ENCODE data around the gene SASS6. TPM values are rescaled to one million over a fixed set of nuclear protein-coding genes. Genes with fewer than 3 reads are reported as not detected.

Gene SASS6, protein sequence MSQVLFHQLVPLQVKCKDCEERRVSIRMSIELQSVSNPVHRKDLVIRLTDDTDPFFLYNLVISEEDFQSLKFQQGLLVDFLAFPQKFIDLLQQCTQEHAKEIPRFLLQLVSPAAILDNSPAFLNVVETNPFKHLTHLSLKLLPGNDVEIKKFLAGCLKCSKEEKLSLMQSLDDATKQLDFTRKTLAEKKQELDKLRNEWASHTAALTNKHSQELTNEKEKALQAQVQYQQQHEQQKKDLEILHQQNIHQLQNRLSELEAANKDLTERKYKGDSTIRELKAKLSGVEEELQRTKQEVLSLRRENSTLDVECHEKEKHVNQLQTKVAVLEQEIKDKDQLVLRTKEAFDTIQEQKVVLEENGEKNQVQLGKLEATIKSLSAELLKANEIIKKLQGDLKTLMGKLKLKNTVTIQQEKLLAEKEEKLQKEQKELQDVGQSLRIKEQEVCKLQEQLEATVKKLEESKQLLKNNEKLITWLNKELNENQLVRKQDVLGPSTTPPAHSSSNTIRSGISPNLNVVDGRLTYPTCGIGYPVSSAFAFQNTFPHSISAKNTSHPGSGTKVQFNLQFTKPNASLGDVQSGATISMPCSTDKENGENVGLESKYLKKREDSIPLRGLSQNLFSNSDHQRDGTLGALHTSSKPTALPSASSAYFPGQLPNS
- 0.48 and 0.58 TPM in 2 replicates for polyA plus RNA-seq (2012; rRNA removed)
- polyA plus RNA-seq (2012; cell fraction: cytosol; rRNA removed) = 0.76 and 0.86 TPM in 2 replicates
- 0.61 and 1.5 TPM in 2 replicates for polyA plus RNA-seq (2012; cell fraction: nucleus; rRNA removed)

DNA sequence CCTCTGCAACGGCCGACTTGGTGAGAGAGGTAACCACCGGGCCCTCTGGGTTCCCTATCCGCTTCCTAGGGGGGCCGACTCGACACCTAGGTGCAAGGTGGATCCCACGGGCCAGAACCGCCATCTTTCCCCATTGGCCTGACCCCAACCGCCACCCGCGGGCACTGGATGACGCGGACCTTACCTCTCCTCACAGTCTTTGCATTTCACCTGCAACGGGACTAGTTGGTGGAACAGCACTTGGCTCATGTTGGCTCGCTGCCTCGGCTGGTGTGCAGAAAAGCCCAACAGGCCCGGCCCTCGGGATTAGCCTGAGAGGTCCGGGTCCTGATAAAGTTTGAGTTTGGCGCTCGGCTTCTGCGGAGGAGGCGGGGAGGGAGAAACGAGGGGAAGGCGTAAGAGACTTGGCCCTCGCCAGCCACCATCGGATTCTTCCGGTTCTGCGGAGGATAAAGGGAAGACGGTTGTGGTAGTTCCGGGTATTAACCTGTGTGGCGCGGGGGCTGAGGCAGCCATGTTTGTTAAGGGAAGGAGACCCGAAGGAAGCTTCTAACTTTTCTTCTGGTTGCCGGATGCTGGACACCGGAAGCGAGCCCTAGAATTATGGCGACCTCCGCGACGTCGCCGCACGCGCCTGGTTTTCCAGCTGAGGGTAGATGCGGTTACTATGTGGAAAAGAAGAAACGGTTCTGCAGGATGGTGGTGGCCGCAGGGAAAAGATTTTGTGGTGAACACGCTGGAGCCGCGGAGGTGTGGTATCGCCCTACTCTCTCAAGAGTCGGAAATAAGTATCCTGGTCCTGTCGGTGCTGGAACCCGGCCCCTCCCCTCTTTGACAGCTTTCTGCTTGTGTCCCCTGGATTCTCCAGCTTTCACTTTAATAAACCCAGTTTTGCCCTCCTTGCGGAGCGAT, at the start of gene SASS6, which contains the start of gene TRMT13:
Gene SASS6, minus strand, starts transcription at position 365 of the 912 bp plus-strand sequence. Its CDS starts 116 bp downstream, at position 249.
Gene TRMT13, plus strand, starts transcription at position 598 of the 912 bp plus-strand sequence. Its CDS starts 6 bp downstream, at position 604.
- Histone ChIP-seq H3K27ac (ENCODE audit: low read depth in 2 of 2, low read length in 1 of 2) (peak within 1 kb of the TSS; percentile 66 to 85), H3K36me3 (replicated peaks in 1 of 2; ENCODE audit: control insufficient read depth in 1 of 2, insufficient read depth in 2 of 2, low read length in 1 of 2) (peaks cover 20 to 27% of the 10 kb centered on the region in 2 experiments), H3K9me2 (no peaks in the 10 kb centered on the region), H3K4me2 (peak within 1 kb of the TSS; percentile 89), H4K20me1 (ENCODE audit: insufficient read depth) (no peaks in the 10 kb centered on the region), H3K79me2 (ENCODE audit: insufficient read depth) (peaks cover 71% of the 10 kb centered on the region), H2AFZ (ENCODE audit: low read depth) (peak within 1 kb of the TSS; percentile 99), H3F3A (replicated peaks; ENCODE audit: insufficient read depth) (peaks cover 8% of the 10 kb centered on the region), H3K27me3 (ENCODE audit: insufficient read depth) (no peaks in the 10 kb centered on the region), H3K4me3 (ENCODE audit: low read depth in 2 of 2, low read length in 1 of 2) (peak within 1 kb of the TSS; percentile 95 to 96), H3K4me1 (ENCODE audit: control insufficient read depth in 1 of 2, insufficient read depth in 2 of 2, low read depth in 1 of 2, low read length in 1 of 2) (peaks cover 5 to 17% of the 10 kb centered on the region in 2 experiments; a peak in 3 of 4 replicates), H3K9me3 (no peaks in the 10 kb centered on the region), H3K9ac (peak within 1 kb of the TSS; percentile 78)
- ChIA-PET CTCF (interaction anchor here (1.1 kb wide), 1 partner anchor 327 kb away, joined by 5 read pairs; no protein-coding TSS in a partner anchor), POLR2A (interaction anchor here (0.8 to 1.4 kb wide), 4 partner anchors 95 to 163 kb away, joined by 3 to 6 read pairs (median 5); partner anchors contain the start of genes DBT, RTCA and SLC35A3)
- WGBS (ENCODE audit: low lambda C conversion rate) = under 1% methylated on average over 48 of the region's 57 CpGs
- peak; percentile 87 for DNase-seq
- TF ChIP-seq, protein P1, sequence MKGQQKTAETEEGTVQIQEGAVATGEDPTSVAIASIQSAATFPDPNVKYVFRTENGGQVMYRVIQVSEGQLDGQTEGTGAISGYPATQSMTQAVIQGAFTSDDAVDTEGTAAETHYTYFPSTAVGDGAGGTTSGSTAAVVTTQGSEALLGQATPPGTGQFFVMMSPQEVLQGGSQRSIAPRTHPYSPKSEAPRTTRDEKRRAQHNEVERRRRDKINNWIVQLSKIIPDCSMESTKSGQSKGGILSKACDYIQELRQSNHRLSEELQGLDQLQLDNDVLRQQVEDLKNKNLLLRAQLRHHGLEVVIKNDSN (IDR thresholded peaks at IDR 0.05; ENCODE audit: borderline replicate concordance, low read depth) = peak; percentile 25; the same call in 1 of the 2 replicates
- TF ChIP-seq ELF1 (IDR thresholded peaks at IDR 0.05) (peak; percentile 99), RCOR1 (IDR thresholded peaks at IDR 0.05; ENCODE audit: low read length) (peak; percentile 51), YY1 (IDR thresholded peaks at IDR 0.05; ENCODE audit: low read depth) (peak; percentile 99), RFX5 (IDR thresholded peaks at IDR 0.05; ENCODE audit: low read length) (no peak), EZH2phosphoT487 (IDR thresholded peaks at IDR 0.05; ENCODE audit: borderline replicate concordance, low read depth) (no peak), MXI1 (IDR thresholded peaks at IDR 0.05; ENCODE audit: low read depth, low read length) (peak; percentile 99), GABPA (IDR thresholded peaks at IDR 0.05; ENCODE audit: low read depth) (peak; percentile 95), NFIC (IDR thresholded peaks at IDR 0.05; ENCODE audit: borderline replicate concordance) (peak; percentile 19; the same call in 1 of the 2 replicates), EP300 (IDR thresholded peaks at IDR 0.05; ENCODE audit: borderline replicate concordance in 1 of 2, low read depth in 1 of 2, low read length in 1 of 2) (peak in 1 of 2 experiments; percentile 39; a peak in 1 of 4 replicates), POLR2AphosphoS5 (IDR thresholded peaks at IDR 0.05; ENCODE audit: low read depth, low read length) (peak; percentile 74), CHD2 (IDR thresholded peaks at IDR 0.05; ENCODE audit: low read length, partially characterized antibody) (peak; percentile 92), SMC3 (IDR thresholded peaks at IDR 0.05; ENCODE audit: low read depth, low read length) (no peak; the same call in 1 of the 2 replicates), TCF12 (IDR thresholded peaks at IDR 0.05) (peak; percentile 44; the same call in 1 of the 2 replicates)
- TF ChIP-seq, protein P2, sequence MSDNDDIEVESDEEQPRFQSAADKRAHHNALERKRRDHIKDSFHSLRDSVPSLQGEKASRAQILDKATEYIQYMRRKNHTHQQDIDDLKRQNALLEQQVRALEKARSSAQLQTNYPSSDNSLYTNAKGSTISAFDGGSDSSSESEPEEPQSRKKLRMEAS (IDR thresholded peaks at IDR 0.05; ENCODE audit: low read depth) = peak; percentile 99
- TF ChIP-seq, protein P3, sequence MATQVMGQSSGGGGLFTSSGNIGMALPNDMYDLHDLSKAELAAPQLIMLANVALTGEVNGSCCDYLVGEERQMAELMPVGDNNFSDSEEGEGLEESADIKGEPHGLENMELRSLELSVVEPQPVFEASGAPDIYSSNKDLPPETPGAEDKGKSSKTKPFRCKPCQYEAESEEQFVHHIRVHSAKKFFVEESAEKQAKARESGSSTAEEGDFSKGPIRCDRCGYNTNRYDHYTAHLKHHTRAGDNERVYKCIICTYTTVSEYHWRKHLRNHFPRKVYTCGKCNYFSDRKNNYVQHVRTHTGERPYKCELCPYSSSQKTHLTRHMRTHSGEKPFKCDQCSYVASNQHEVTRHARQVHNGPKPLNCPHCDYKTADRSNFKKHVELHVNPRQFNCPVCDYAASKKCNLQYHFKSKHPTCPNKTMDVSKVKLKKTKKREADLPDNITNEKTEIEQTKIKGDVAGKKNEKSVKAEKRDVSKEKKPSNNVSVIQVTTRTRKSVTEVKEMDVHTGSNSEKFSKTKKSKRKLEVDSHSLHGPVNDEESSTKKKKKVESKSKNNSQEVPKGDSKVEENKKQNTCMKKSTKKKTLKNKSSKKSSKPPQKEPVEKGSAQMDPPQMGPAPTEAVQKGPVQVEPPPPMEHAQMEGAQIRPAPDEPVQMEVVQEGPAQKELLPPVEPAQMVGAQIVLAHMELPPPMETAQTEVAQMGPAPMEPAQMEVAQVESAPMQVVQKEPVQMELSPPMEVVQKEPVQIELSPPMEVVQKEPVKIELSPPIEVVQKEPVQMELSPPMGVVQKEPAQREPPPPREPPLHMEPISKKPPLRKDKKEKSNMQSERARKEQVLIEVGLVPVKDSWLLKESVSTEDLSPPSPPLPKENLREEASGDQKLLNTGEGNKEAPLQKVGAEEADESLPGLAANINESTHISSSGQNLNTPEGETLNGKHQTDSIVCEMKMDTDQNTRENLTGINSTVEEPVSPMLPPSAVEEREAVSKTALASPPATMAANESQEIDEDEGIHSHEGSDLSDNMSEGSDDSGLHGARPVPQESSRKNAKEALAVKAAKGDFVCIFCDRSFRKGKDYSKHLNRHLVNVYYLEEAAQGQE (IDR thresholded peaks at IDR 0.05; ENCODE audit: low read depth, low read length) = peak; percentile 56; the same call in 1 of the 2 replicates
- TF ChIP-seq, protein P4, sequence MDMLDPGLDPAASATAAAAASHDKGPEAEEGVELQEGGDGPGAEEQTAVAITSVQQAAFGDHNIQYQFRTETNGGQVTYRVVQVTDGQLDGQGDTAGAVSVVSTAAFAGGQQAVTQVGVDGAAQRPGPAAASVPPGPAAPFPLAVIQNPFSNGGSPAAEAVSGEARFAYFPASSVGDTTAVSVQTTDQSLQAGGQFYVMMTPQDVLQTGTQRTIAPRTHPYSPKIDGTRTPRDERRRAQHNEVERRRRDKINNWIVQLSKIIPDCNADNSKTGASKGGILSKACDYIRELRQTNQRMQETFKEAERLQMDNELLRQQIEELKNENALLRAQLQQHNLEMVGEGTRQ (IDR thresholded peaks at IDR 0.05; ENCODE audit: borderline replicate concordance, low read depth, low read length) = no peak
- TF ChIP-seq, protein P5, sequence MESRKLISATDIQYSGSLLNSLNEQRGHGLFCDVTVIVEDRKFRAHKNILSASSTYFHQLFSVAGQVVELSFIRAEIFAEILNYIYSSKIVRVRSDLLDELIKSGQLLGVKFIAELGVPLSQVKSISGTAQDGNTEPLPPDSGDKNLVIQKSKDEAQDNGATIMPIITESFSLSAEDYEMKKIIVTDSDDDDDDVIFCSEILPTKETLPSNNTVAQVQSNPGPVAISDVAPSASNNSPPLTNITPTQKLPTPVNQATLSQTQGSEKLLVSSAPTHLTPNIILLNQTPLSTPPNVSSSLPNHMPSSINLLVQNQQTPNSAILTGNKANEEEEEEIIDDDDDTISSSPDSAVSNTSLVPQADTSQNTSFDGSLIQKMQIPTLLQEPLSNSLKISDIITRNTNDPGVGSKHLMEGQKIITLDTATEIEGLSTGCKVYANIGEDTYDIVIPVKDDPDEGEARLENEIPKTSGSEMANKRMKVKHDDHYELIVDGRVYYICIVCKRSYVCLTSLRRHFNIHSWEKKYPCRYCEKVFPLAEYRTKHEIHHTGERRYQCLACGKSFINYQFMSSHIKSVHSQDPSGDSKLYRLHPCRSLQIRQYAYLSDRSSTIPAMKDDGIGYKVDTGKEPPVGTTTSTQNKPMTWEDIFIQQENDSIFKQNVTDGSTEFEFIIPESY (IDR thresholded peaks at IDR 0.05; ENCODE audit: borderline replicate concordance, low read depth) = peak; percentile 66; the same call in 1 of the 2 replicates
- TF ChIP-seq, protein P6, sequence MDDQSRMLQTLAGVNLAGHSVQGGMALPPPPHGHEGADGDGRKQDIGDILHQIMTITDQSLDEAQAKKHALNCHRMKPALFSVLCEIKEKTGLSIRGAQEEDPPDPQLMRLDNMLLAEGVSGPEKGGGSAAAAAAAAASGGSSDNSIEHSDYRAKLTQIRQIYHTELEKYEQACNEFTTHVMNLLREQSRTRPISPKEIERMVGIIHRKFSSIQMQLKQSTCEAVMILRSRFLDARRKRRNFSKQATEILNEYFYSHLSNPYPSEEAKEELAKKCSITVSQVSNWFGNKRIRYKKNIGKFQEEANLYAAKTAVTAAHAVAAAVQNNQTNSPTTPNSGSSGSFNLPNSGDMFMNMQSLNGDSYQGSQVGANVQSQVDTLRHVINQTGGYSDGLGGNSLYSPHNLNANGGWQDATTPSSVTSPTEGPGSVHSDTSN (IDR thresholded peaks at IDR 0.05) = peak; percentile 29
